HG02840 (cell line): ENCODE data around the gene HLA-DQB2.
"Not testable (repeated sequence)": the region's sequence is repeated elsewhere in the genome, so short reads cannot be mapped to it uniquely, and the experiment has no call there.

Experiments used
- ATAC-seq: cut with Tn5 transposase; IDR thresholded peaks from one replicate; pipeline ENCODE4 v1.9.1; 2021; ENCODE audit warnings: mild to moderate bottlenecking, moderate library complexity, moderate number of reproducible peaks; ENCODE audit not compliant: unreplicated experiment, low FRiP score

The HLA-DQB2 gene

GRCh38 chr6:32763421-32763820 is at the start of gene HLA-DQB2:
HLA-DQB2 (minus strand) TSS chr6:32763532; CDS start chr6:32763470, 62 bp downstream.
- ATAC-seq = no peak

- no peak for ATAC-seq
These were observed 45.8 kb upstream of the HLA-DQB2 start for GRCh38 chr6:32809171-32809570.

- ATAC-seq = no peak
These were observed 43.8 kb upstream of the HLA-DQB2 start for GRCh38 chr6:32807020-32807580.

- ATAC-seq = not testable (repeated sequence)
These were observed 42.1 kb upstream of the HLA-DQB2 start for GRCh38 chr6:32805404-32805803.

GRCh38 chr6:32803416-32803815 is 40.1 kb upstream of the HLA-DQB2 start:
- ATAC-seq = no peak

GRCh38 chr6:32799740-32800139 is 36.4 kb upstream of the HLA-DQB2 start:
- ATAC-seq = no peak

- ATAC-seq = no peak
These were observed 35.8 kb upstream of the HLA-DQB2 start for GRCh38 chr6:32799168-32799567.

- ATAC-seq = no peak
These were observed 33.8 kb upstream of the HLA-DQB2 start for GRCh38 chr6:32796848-32797776.

GRCh38 chr6:32794510-32794909 is 31.2 kb upstream of the HLA-DQB2 start:
- ATAC-seq = no peak

- no peak for ATAC-seq
These were observed 29.6 kb upstream of the HLA-DQB2 start for GRCh38 chr6:32792901-32793435.

- no peak for ATAC-seq
These were observed 27.0 kb upstream of the HLA-DQB2 start for GRCh38 chr6:32790306-32790705.

- no peak for ATAC-seq
These were observed 22.6 kb upstream of the HLA-DQB2 start for GRCh38 chr6:32785781-32786533.

GRCh38 chr6:32782923-32783322 is 19.6 kb upstream of the HLA-DQB2 start:
- ATAC-seq = not testable (repeated sequence)

GRCh38 chr6:32779036-32779435 is 15.7 kb upstream of the HLA-DQB2 start:
- ATAC-seq = no peak

- ATAC-seq = no peak
These were observed 11.7 kb upstream of the HLA-DQB2 start for GRCh38 chr6:32775071-32775470.

- ATAC-seq = no peak
These were observed 11.1 kb upstream of the HLA-DQB2 start for GRCh38 chr6:32774426-32774825.

- no peak for ATAC-seq
These were observed 9.3 kb upstream of the HLA-DQB2 start for GRCh38 chr6:32772656-32773055.

- ATAC-seq = no peak
These were observed 716 bp upstream of the HLA-DQB2 start for GRCh38 chr6:32764048-32764447.

- no peak for ATAC-seq
These were observed 1.8 kb downstream of the HLA-DQB2 start for GRCh38 chr6:32761548-32761947.

- no peak for ATAC-seq
These were observed 2.3 kb downstream of the HLA-DQB2 start for GRCh38 chr6:32761072-32761471.

- no peak for ATAC-seq
These were observed 3.7 kb downstream of the HLA-DQB2 start for GRCh38 chr6:32759669-32760068.
